Measurements from ENCODE around the gene SPSB2. TPM values are rescaled to one million over a fixed set of nuclear protein-coding genes. Genes with fewer than 3 reads are reported as not detected.
"Not testable (repeated sequence)": the region's sequence is repeated elsewhere in the genome, so short reads cannot be mapped to it uniquely, and the experiment has no call there.

The SPSB2 gene
- polyA plus RNA-seq, 1 experiment: 2.6 TPM

GRCh38 chr12:6899837-6900519 lies 26.9 kb upstream of the SPSB2 start:
- ChIA-PET CTCF (interaction anchor here (1.3 to 1.6 kb wide), 2 partner anchors 9 to 27 kb away, joined by 5 to 8 read pairs; partner anchors contain the start of gene SPSB2), POLR2A (no interaction called here)
- Histone ChIP-seq H3K4me3 (ENCODE audit: low read depth, low read length) (no peak overlapping the region), H3K9me3 (ENCODE audit: control insufficient read depth, insufficient read depth, low read length) (no peaks in the 10 kb centered on the region), H3K27ac (ENCODE audit: low read depth, low read length) (no peak overlapping the region), H3K27me3 (ENCODE audit: control insufficient read depth, insufficient read depth, low read length) (no peaks in the 10 kb centered on the region)
- TF ChIP-seq, protein P1, sequence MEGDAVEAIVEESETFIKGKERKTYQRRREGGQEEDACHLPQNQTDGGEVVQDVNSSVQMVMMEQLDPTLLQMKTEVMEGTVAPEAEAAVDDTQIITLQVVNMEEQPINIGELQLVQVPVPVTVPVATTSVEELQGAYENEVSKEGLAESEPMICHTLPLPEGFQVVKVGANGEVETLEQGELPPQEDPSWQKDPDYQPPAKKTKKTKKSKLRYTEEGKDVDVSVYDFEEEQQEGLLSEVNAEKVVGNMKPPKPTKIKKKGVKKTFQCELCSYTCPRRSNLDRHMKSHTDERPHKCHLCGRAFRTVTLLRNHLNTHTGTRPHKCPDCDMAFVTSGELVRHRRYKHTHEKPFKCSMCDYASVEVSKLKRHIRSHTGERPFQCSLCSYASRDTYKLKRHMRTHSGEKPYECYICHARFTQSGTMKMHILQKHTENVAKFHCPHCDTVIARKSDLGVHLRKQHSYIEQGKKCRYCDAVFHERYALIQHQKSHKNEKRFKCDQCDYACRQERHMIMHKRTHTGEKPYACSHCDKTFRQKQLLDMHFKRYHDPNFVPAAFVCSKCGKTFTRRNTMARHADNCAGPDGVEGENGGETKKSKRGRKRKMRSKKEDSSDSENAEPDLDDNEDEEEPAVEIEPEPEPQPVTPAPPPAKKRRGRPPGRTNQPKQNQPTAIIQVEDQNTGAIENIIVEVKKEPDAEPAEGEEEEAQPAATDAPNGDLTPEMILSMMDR (IDR thresholded peaks at IDR 0.05; ENCODE audit: low read depth, low read length): no peak
- DNase-seq (ENCODE audit: low read depth, low spot score): no peak

GRCh38 chr12:6899427-6899826 lies 26.3 kb upstream of the SPSB2 start:
- Histone ChIP-seq H3K9me3 (ENCODE audit: control insufficient read depth, insufficient read depth, low read length) (no peaks in the 10 kb centered on the region), H3K27ac (ENCODE audit: low read depth, low read length) (no peak overlapping the region), H3K27me3 (ENCODE audit: control insufficient read depth, insufficient read depth, low read length) (no peaks in the 10 kb centered on the region), H3K4me3 (ENCODE audit: low read depth, low read length) (no peak overlapping the region)
- CTCF ChIA-PET: interaction anchor here (1.3 to 1.6 kb wide), 2 partner anchors 8 to 27 kb away, joined by 5 to 8 read pairs; partner anchors contain the start of gene SPSB2
- POLR2A ChIA-PET: no interaction called here
- no peak for DNase-seq (ENCODE audit: low read depth, low spot score)
- TF ChIP-seq, protein P1 (IDR thresholded peaks at IDR 0.05; ENCODE audit: low read depth, low read length): no peak

GRCh38 chr12:6896846-6897435 lies 23.8 kb upstream of the SPSB2 start:
- CTCF ChIA-PET: interaction anchor here (1.4 kb wide), 1 partner anchor 27 kb away, joined by 3 read pairs; no protein-coding TSS in a partner anchor
- H3K9me3 ChIP-seq (ENCODE audit: control insufficient read depth, insufficient read depth, low read length): no peaks in the 10 kb centered on the region; the same call in 1 of the 2 replicates
- H3K27ac ChIP-seq (ENCODE audit: low read depth, low read length): no peak overlapping the region
- TF ChIP-seq, protein P1 (IDR thresholded peaks at IDR 0.05; ENCODE audit: low read depth, low read length): no peak
- no peak overlapping the region for H3K4me3 ChIP-seq (ENCODE audit: low read depth, low read length)
- DNase-seq (ENCODE audit: low read depth, low spot score): no peak
- POLR2A ChIA-PET: interaction anchor here (1.3 kb wide), 1 partner anchor 30 kb away, joined by 4 read pairs; the partner anchor contains the start of gene TPI1
- no peaks in the 10 kb centered on the region for H3K27me3 ChIP-seq (ENCODE audit: control insufficient read depth, insufficient read depth, low read length)

GRCh38 chr12:6894321-6894720 lies 21.2 kb upstream of the SPSB2 start:
- ChIA-PET CTCF (interaction anchor here (1.3 to 1.4 kb wide), 2 partner anchors 22 to 30 kb away, joined by 5 to 6 read pairs; partner anchors contain the start of gene SPSB2), POLR2A (no interaction called here)
- DNase-seq (ENCODE audit: low read depth, low spot score): no peak
- Histone ChIP-seq H3K27ac (ENCODE audit: low read depth, low read length) (no peak overlapping the region), H3K9me3 (ENCODE audit: control insufficient read depth, insufficient read depth, low read length) (no peaks in the 10 kb centered on the region; the same call in 1 of the 2 replicates), H3K27me3 (ENCODE audit: control insufficient read depth, insufficient read depth, low read length) (no peaks in the 10 kb centered on the region), H3K4me3 (ENCODE audit: low read depth, low read length) (no peak overlapping the region)
- TF ChIP-seq, protein P1 (IDR thresholded peaks at IDR 0.05; ENCODE audit: low read depth, low read length): no peak

- H3K27ac ChIP-seq (ENCODE audit: low read depth, low read length); H3K27me3 ChIP-seq (ENCODE audit: control insufficient read depth, insufficient read depth, low read length); DNase-seq (ENCODE audit: low read depth, low spot score); H3K4me3 ChIP-seq (ENCODE audit: low read depth, low read length); POLR2A ChIA-PET; H3K9me3 ChIP-seq (ENCODE audit: control insufficient read depth, insufficient read depth, low read length): not testable (repeated sequence)
- CTCF ChIA-PET: interaction anchor here (2.0 to 2.8 kb wide), 2 partner anchors 13 to 22 kb away, joined by 21 to 50 read pairs; partner anchors contain the start of genes LRRC23 and SPSB2
Observed at GRCh38 chr12:6892683-6893082, 19.6 kb upstream of the SPSB2 start.

Measured in AG04450 (cell line).